ENCODE data around the gene INSYN2B. TPM values are rescaled to one million over a fixed set of nuclear protein-coding genes. Genes with fewer than 3 reads are reported as not detected.

The INSYN2B gene
- total and polyA plus RNA-seq, 3 donors from 2014 or later = 0.37 to 2.3 (median 1.0) TPM

DNA sequence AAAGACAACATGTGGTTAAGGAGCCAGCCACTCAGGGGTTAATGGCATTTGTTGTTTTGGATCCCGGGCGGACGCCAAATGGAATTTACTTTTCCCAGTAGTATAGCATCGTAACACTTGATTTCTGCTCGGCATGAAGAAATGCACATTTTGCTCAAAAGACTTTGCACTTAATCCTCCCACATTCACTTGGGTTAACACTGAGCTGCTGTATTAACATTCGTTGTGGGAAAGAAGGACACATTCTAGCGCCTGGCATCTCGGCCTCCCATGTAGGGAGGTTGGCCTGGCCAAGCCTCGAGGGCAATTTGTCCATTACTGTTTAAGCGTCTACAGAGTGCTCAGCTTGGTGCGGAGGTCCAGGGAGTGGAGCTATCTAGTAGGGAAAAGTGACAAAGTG lies 32.3 kb upstream of the INSYN2B start:
- Histone ChIP-seq H3K27ac (no peak overlapping the region), H3K4me3 (no peak overlapping the region), H3K27me3 (no peaks in the 10 kb centered on the region), H3K36me3 (ENCODE audit: low read depth, missing control alignments) (no peaks in the 10 kb centered on the region), H3K9me3 (no peaks in the 10 kb centered on the region), H3K4me1 (no peaks in the 10 kb centered on the region)
- TF ChIP-seq POLR2A (IDR thresholded peaks at IDR 0.05) = no peak
- TF ChIP-seq, protein P1, sequence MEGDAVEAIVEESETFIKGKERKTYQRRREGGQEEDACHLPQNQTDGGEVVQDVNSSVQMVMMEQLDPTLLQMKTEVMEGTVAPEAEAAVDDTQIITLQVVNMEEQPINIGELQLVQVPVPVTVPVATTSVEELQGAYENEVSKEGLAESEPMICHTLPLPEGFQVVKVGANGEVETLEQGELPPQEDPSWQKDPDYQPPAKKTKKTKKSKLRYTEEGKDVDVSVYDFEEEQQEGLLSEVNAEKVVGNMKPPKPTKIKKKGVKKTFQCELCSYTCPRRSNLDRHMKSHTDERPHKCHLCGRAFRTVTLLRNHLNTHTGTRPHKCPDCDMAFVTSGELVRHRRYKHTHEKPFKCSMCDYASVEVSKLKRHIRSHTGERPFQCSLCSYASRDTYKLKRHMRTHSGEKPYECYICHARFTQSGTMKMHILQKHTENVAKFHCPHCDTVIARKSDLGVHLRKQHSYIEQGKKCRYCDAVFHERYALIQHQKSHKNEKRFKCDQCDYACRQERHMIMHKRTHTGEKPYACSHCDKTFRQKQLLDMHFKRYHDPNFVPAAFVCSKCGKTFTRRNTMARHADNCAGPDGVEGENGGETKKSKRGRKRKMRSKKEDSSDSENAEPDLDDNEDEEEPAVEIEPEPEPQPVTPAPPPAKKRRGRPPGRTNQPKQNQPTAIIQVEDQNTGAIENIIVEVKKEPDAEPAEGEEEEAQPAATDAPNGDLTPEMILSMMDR (IDR thresholded peaks at IDR 0.05) = no peak
- DNase-seq = no peak
- intact Hi-C loops (cut with DNase I; ENCODE audit: low total_unique reads) = loop anchor here (10.0 kb wide), 1 partner anchor 1232 kb away; no protein-coding TSS in a partner anchor
- WGBS, 2 donors = 68 to 72% methylated on average over 11 of the region's 11 CpGs

DNA sequence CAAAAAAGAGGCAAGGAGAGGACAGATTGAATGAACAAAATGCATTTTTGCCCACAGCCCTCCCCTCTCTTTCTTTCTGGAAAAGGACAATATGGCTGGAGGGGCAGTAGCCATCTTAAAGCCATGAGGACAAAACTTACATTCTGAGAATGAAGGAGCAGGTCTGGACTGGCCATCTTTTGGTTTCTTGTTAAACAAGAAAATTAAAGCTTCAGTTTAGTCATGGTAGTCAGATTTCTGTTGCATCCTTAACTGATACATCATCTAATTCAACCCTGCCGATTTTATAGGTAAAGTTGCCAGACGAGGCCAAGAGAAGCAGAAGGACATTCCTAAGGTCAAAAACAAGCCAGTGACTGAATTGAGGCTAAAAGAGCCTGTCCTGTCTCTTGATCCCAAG lies 31.5 kb upstream of the INSYN2B start:
- Histone ChIP-seq H3K27ac (no peak overlapping the region), H3K4me1 (no peaks in the 10 kb centered on the region), H3K9me3 (no peaks in the 10 kb centered on the region), H3K4me3 (no peak overlapping the region), H3K27me3 (no peaks in the 10 kb centered on the region), H3K36me3 (ENCODE audit: low read depth, missing control alignments) (no peaks in the 10 kb centered on the region)
- no peak for DNase-seq
- TF ChIP-seq POLR2A (IDR thresholded peaks at IDR 0.05) = no peak
- TF ChIP-seq, protein P1 (IDR thresholded peaks at IDR 0.05) = no peak
- 92 to 93% methylated on average over 2 of the region's 2 CpGs for WGBS, 2 donors
- intact Hi-C loops (cut with DNase I; ENCODE audit: low total_unique reads) = loop anchor here (10.0 kb wide), 1 partner anchor 1233 kb away; no protein-coding TSS in a partner anchor

DNA sequence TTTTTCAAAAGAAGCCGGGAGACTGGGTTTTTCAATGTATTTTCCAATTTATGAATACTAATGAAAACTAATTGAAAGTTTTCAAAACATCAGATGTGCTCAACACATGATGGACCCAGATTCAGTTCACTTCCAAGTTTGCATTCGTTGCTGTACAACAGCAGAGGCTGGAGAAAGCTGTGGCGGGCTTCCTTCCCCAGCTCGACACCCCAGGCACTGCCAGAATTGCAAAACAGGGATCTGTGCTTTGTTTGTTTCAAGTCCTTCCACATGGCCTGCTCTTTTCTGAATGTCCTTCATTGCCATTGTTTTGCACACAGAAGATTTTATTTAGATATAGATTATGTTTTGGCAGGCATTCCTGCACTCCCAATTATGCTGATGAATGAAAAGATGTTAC lies 30.3 kb upstream of the INSYN2B start:
- WGBS, 2 donors = 67 to 79% methylated on average over 4 of the region's 4 CpGs
- no peak for DNase-seq
- Histone ChIP-seq H3K27ac (no peak overlapping the region), H3K36me3 (ENCODE audit: low read depth, missing control alignments) (no peaks in the 10 kb centered on the region), H3K9me3 (no peaks in the 10 kb centered on the region), H3K4me3 (no peak overlapping the region), H3K27me3 (no peaks in the 10 kb centered on the region), H3K4me1 (no peaks in the 10 kb centered on the region)
- TF ChIP-seq POLR2A (IDR thresholded peaks at IDR 0.05) = no peak
- TF ChIP-seq, protein P1 (IDR thresholded peaks at IDR 0.05) = no peak
- intact Hi-C loops (cut with DNase I; ENCODE audit: low total_unique reads) = loop anchor here (10.0 kb wide), 1 partner anchor 1234 kb away; no protein-coding TSS in a partner anchor

DNA sequence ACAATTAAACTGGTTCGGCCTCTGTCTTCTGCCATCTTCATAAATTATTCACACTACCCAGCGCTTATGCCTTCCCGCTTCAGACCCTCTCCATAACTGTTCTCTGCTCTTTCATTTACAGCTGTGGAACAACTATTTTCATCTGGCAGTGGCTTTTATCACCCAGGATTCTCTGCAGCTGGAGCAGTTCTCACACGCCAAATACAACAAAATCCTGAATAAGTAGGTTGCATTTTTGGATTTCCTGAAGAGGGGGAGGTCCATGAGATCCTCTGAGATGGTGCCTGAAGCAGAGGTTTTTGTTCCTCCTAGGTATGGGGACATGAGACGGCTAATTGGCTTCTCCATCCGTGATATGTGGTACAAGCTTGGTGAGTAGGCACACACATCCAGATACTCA lies 28.1 kb upstream of the INSYN2B start:
- 52 to 62% methylated on average over 6 of the region's 6 CpGs for WGBS, 2 donors
- H3K9me3 ChIP-seq = no peaks in the 10 kb centered on the region

DNA sequence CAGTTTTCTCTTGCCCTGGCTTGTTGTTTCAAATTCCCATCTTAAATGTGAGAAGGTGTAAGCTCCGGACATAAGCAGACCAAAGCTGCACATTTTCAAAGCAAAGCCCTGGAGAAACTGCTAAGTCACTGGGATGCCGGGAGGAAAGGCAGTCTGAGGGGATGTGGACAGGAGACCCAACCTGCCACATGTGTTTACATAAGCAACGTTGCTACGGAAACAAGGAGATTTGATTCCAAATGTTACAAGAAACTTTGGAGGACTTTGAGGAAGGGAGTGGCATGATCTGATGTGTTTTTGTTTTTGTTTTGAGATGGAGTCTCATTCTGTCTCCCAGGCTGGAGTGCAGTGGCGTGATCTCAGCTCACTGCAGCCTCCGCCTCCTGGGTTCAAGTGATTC lies 25.7 kb upstream of the INSYN2B start:
- 82 to 89% methylated on average over 6 of the region's 6 CpGs for WGBS, 2 donors
- intact Hi-C loops (cut with DNase I; ENCODE audit: low total_unique reads) = no loop called here
- TF ChIP-seq, protein P1 (IDR thresholded peaks at IDR 0.05) = no peak
- TF ChIP-seq POLR2A (IDR thresholded peaks at IDR 0.05) = no peak
- H3K4me3 ChIP-seq = no peak overlapping the region
- H3K27me3 ChIP-seq = no peaks in the 10 kb centered on the region
- no peak for DNase-seq
- no peaks in the 10 kb centered on the region for H3K36me3 ChIP-seq (ENCODE audit: low read depth, missing control alignments)
- H3K9me3 ChIP-seq = no peaks in the 10 kb centered on the region
- H3K27ac ChIP-seq = no peak overlapping the region
- no peaks in the 10 kb centered on the region for H3K4me1 ChIP-seq

More for the DNA sequence above, 28.1 kb upstream of the INSYN2B start:
- Histone ChIP-seq H3K36me3 (ENCODE audit: low read depth, missing control alignments) (no peaks in the 10 kb centered on the region), H3K27me3 (no peaks in the 10 kb centered on the region), H3K4me1 (no peaks in the 10 kb centered on the region), H3K27ac (no peak overlapping the region), H3K4me3 (no peak overlapping the region)
- TF ChIP-seq, protein P1 (IDR thresholded peaks at IDR 0.05) = no peak
- TF ChIP-seq POLR2A (IDR thresholded peaks at IDR 0.05) = no peak
- intact Hi-C loops (cut with DNase I; ENCODE audit: low total_unique reads) = no loop called here
- no peak for DNase-seq
